HG03439 (cell line): ENCODE results near the gene MT1B.

Experiments
- ATAC-seq: cut with Tn5 transposase; IDR thresholded peaks from one replicate; pipeline ENCODE4 v1.9.1; 2021; ENCODE audit warnings: mild to moderate bottlenecking, moderate library complexity; ENCODE audit not compliant: unreplicated experiment

Gene MT1B

GRCh38 chr16:56651586-56651985 is at the start of gene MT1B:
TSS of gene MT1B (plus strand) at chr16:56651886. CDS start at chr16:56651954, 68 bp downstream.
- ATAC-seq, result no peak

- no peak for ATAC-seq
These were observed 48.1 kb upstream of the MT1B start for GRCh38 chr16:56603589-56603988.

GRCh38 chr16:56604966-56605365 is 46.7 kb upstream of the MT1B start:
- ATAC-seq, result no peak

DNA sequence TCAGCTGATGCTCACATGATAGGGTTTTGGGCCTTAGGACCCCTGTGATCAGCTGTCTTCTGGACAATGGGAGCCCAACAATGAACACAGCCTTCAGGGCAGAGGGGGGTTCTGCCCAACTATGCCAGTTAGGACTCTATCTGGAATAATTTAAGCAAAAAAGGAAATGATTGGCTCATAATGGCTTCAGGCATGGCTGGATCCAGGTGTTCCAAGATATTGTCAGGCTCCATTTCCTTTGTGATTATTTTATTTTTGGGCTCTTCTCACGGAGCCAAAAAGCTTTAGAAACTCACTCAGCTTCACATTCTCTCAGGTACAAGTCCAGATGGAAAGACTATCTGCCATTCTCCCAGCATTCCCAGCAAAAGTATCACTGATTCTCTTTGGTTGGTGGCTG is 46.2 kb upstream of the MT1B start:
- no peak for ATAC-seq

DNA sequence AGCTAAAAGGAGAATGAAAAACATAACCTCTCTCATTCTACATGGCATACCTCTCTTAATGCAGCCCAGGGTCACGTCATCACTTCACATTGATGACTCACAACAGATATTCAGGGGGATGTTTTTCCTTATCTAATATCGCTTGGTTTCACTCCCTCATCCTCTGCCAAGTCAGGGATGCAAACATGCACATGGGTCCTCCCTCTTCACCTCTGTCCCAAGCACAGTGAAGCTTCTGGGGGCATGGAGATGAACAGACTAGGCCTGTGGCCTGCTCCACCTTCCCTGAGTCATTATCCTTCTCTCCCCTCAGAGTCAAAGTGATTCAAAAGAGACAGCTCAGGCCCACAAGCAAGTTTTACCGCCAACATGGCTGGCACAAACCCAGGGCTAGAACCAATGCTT is 45.6 kb upstream of the MT1B start:
- ATAC-seq, result no peak

DNA sequence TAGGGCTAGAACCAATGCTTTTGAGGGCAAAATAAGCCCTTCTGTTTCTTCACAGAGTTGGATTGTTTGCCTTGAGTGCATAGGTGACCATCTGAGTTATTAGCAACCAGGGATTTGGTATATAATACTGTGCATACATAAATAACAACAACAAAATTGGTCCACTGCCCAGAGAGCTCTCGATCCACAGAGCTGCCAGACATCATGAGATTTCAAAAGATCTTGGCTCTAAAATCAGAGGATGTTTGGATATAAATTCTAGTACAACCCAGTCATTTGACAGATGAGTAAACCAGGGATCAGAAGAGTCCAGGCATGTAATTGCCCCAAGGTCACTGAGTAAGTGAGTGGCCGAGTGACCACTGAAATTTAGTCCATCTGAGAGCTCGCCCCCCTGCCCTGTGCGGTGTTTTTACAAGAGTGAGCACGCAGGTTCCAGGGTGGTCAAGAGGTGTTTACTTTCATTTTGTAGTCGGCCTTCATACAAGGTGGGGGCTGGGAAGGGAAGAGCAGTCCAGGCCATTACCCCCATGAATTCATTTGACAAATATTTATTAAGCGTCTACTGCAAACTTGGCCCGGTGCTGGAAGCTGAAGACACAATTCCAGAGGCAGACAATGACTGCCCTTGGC is 45.1 kb upstream of the MT1B start:
- ATAC-seq, result no peak

GRCh38 chr16:56607109-56607618 is 44.5 kb upstream of the MT1B start:
- no peak for ATAC-seq

DNA sequence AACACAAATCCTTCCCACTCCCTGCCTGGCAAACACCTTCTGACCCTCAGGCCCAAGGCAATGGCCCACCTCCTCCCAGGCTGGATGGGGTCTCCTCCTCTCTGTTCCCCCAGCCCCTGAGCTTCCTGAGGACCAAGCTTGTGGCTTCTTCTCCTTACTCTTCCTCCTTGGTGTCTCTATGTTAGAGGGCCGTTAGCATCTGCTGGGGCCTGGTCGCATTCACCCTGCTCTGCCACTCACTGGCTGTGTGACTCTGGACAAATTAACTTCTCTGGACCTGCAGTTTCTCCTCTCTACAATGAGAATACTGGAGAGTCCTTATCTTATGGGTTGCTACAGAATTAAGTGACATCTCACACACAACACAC is 44.0 kb upstream of the MT1B start:
- ATAC-seq, result no peak

GRCh38 chr16:56608043-56608875 is 43.4 kb upstream of the MT1B start, which contains the start of gene MT2A:
TSS of gene MT2A (plus strand) at chr16:56608584. CDS start at chr16:56608656, 72 bp downstream.
- ATAC-seq, result peak; percentile 82

DNA sequence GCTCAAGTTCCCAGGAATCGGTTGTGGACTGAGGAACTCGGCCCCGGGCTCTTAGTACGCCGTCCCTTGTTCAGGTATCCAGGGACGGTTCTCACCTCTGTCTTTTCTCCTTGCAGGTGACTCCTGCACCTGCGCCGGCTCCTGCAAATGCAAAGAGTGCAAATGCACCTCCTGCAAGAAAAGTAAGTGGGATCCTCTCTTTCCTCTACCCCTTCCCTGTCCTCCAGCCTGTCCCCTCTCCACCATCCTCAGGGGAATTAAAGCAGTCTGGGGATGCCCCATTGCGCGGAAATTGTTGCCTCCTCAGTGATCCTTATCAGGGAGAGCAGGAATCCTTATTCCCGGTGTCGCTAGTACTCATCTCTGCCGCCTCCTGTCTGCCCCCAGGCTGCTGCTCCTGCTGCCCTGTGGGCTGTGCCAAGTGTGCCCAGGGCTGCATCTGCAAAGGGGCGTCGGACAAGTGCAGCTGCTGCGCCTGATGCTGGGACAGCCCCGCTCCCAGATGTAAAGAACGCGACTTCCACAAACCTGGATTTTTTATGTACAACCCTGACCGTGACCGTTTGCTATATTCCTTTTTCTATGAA is 42.7 kb upstream of the MT1B start:
- ATAC-seq, result no peak

DNA sequence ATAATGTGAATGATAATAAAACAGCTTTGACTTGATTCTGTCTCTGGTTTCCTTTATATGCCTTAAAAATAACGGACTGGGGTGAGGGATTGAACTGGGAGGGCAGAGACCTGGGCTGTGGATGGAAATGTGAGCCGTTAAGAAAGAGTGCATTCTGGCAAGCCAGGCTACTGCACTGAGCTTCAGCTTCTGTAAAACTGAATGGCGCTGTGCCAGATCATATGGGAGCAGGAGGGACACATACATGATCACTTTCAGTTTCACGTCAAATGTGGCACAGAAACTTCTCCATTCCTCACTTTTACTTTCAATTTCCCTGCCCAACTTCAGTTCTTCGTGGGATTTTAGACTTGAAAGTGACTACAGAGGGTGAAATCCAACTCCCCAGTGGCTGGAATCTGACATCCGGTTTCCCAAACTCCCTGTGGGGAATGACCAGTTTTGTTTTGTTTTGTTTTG is 42.2 kb upstream of the MT1B start:
- ATAC-seq, result peak; percentile 38

- ATAC-seq, result no peak
These were observed 41.6 kb upstream of the MT1B start for GRCh38 chr16:56610017-56610608.

DNA sequence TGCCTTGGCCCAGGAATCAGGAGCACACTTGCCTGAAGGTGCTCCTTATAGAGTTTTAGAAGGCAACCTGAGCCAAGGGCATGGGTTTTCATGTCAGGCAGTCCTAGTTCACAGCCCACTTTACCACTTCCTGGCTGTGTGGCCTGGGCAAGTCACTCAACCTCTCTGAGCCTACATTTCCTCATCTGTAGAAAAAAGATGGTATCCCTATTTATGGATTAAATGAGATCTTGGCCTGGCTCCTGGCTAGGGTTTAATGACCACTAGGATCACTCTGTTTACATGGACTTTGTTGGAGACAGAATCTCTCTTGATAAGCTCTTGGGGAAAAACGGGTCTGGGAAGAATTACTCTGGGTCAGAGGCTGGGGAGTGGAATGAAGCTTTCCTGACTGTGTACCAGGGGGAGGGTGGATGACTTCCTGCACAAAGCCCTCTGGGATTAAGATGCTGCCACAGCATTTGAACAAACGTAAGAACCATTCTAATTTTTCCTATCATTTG is 41.0 kb upstream of the MT1B start:
- ATAC-seq, result no peak

- no peak for ATAC-seq
These were observed 40.3 kb upstream of the MT1B start for GRCh38 chr16:56611281-56611833.

DNA sequence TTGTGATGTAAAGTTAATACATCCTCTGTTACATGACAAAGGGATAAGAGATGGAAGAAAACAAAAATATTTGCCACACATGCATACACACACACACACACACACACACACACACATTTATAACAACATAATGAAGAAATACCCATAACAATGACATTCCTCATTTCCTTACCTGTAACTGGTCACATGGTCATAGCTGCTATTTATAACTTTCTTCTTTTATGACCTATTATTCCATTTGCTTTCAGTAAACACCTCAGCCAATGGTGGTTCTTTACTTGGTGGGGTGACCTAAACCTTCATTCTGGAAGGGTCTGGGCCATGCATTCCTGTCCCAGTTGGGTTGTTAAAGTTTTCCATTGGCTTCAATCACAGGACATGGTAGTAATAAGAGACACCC is 38.0 kb upstream of the MT1B start:
- ATAC-seq, result no peak

- no peak for ATAC-seq
These were observed 37.1 kb upstream of the MT1B start for GRCh38 chr16:56614549-56614991.

DNA sequence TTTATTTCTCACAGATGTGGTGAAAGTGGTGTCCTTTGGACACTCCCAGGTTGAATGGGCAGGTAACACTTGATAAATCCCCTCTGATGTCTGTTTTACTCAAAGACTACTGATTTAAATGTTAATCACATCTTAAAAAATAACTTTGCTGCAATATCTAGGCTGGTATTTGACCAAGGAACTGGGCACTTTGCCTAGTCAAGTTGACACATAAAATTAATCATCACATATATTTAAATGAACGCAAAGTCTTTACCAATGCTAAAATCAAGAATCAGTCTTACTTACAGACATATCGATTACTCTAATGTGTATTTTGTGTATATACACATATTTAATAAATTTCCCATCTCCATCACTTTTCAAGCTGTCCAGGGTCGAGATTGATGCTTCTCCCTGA is 36.3 kb upstream of the MT1B start:
- no peak for ATAC-seq

DNA sequence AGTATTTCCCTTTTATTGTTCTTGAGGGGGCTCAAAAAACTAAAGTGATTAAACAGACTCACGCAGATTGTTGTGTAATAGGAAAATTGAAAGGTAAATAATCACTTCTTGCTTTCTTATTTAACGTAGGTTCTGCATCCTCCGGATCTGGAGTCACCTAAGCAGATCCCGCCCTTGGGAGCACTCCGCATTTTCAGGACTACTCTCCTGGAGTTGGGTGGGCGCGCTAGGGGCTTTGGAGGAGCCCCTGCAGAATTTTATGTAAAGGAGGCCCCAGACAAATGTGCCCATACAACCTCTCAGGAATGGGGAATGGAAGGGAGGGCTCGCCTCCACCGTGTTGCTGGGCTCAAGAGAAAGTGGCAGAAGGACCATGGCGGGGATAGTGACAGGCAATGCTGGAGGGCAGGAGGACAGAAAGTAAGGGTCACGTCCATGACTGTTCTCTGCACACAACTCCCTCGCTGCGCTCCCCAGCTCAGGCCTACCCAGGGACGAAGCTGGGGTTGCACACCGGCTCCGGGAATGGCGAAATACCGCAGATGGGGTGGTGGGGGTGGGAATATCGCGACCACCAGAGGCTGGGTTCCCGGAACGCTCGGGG is 35.0 kb upstream of the MT1B start:
- no peak for ATAC-seq

DNA sequence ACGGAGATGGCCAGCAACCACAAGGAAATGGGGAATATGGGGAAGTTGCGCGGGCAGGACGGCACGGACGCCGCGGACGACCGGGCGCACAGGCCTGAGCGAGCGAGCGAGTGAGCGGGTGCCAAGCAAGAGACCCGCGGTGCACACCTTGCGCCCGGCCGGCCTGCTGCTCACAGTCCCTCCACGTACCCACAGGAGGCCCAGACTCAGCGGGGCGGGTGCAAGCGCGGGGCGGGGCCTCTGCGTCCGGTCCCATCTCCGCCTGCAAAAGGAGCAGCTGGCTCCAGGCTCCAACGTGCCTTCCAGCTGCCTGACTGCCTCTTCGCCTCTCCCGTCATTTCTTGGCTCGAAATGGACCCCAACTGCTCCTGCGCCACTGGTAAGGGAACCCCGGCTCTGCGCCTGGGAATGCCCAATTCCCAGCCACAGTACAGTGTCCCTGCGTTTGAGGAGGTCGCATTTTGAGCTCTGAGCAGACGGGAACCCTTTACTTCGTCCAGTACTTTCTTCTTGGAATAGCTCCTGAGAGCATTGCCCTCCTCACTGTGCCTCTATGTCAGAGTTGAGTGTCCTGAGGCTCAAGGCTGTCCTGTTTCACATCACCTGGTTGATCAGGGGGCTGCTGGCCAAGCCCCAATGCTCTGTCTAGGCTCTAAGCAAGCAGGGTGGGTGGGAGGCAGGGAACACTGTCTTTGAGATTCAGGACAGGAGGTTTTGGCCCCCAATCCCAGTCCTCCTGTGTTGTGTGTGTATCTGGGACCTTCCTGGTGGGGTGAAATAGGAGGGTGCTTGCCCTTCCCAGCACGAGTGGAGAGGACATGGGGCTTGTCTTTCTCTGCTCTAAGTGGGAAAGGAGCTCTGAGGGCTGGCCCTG is 34.2 kb upstream of the MT1B start:
- no peak for ATAC-seq
